Hepatocyte (in vitro differentiated cells): ENCODE results near the gene MAG.

Source experiments
- EZH2 ChIP-seq: fragments of 200-600 bp; sonication (generic); IDR thresholded peaks from 2 replicates; pipeline ENCODE4 v1.6.1; 2016; ENCODE audit warnings: antibody characterized with exemption, mild to moderate bottlenecking, borderline replicate concordance
- EZH2phosphoT487 ChIP-seq: fragments of 200-600 bp; sonication (generic); IDR thresholded peaks from one replicate; pipeline ENCODE4 v1.6.1; 2018; ENCODE audit warnings: antibody characterized with exemption, mild to moderate bottlenecking, low read depth, moderate library complexity; ENCODE audit not compliant: unreplicated experiment, severe bottlenecking
- TF ChIP-seq, protein P1 (sequence below): fragments of 200-600 bp; sonication (generic); IDR thresholded peaks from 2 replicates; pipeline ENCODE4 v1.5.1; 2016; ENCODE audit warnings: antibody characterized with exemption, mild to moderate bottlenecking; ENCODE audit not compliant: poor library complexity

GRCh38 chr19:35352177-35352447 is 60.2 kb downstream of the MAG start:
- TF ChIP-seq EZH2 (no peak), EZH2phosphoT487 (no peak)
- TF ChIP-seq, protein P1, sequence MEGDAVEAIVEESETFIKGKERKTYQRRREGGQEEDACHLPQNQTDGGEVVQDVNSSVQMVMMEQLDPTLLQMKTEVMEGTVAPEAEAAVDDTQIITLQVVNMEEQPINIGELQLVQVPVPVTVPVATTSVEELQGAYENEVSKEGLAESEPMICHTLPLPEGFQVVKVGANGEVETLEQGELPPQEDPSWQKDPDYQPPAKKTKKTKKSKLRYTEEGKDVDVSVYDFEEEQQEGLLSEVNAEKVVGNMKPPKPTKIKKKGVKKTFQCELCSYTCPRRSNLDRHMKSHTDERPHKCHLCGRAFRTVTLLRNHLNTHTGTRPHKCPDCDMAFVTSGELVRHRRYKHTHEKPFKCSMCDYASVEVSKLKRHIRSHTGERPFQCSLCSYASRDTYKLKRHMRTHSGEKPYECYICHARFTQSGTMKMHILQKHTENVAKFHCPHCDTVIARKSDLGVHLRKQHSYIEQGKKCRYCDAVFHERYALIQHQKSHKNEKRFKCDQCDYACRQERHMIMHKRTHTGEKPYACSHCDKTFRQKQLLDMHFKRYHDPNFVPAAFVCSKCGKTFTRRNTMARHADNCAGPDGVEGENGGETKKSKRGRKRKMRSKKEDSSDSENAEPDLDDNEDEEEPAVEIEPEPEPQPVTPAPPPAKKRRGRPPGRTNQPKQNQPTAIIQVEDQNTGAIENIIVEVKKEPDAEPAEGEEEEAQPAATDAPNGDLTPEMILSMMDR = no peak
